Measurements from ENCODE around the gene ZNF431. TPM values are rescaled to one million over a fixed set of nuclear protein-coding genes. Genes with fewer than 3 reads are reported as not detected.

The ZNF431 gene
- 16.2 and 19.7 TPM in 2 replicates for total RNA-seq
- 20.1 TPM for polyA plus RNA-seq (2012)

GRCh38 chr19:21141787-21142464, at the start of gene ZNF431:
Gene ZNF431 (plus strand): TSS chr19:21142040. CDS start chr19:21142184, 144 bp downstream.
- DNase-seq (ENCODE audit: low read depth), result peak; percentile 99

- DNase-seq (ENCODE audit: low read depth), result peak; percentile 80
Observed at GRCh38 chr19:21092109-21092508, 49.7 kb upstream of the ZNF431 start.

GRCh38 chr19:21094347-21095025, 47.4 kb upstream of the ZNF431 start:
- peak; percentile 65 for DNase-seq (ENCODE audit: low read depth)

GRCh38 chr19:21098291-21098690, 43.5 kb upstream of the ZNF431 start:
- DNase-seq (ENCODE audit: low read depth), result no peak

- DNase-seq (ENCODE audit: low read depth), result no peak
Observed at GRCh38 chr19:21101521-21102242, 40.2 kb upstream of the ZNF431 start.

- DNase-seq (ENCODE audit: low read depth), result peak; percentile 48
Observed at GRCh38 chr19:21109116-21109515, 32.7 kb upstream of the ZNF431 start.

GRCh38 chr19:21110183-21110582, 31.7 kb upstream of the ZNF431 start:
- DNase-seq (ENCODE audit: low read depth), result no peak

- no peak for DNase-seq (ENCODE audit: low read depth)
Observed at GRCh38 chr19:21115430-21115829, 26.4 kb upstream of the ZNF431 start.

GRCh38 chr19:21117041-21117907, 24.6 kb upstream of the ZNF431 start:
- no peak for DNase-seq (ENCODE audit: low read depth)

GRCh38 chr19:21126078-21126477, 15.8 kb upstream of the ZNF431 start:
- no peak for DNase-seq (ENCODE audit: low read depth)

GRCh38 chr19:21127001-21127400, 14.8 kb upstream of the ZNF431 start:
- no peak for DNase-seq (ENCODE audit: low read depth)

- no peak for DNase-seq (ENCODE audit: low read depth)
Observed at GRCh38 chr19:21127898-21128297, 13.9 kb upstream of the ZNF431 start.

- DNase-seq (ENCODE audit: low read depth), result no peak
Observed at GRCh38 chr19:21128901-21129698, 12.7 kb upstream of the ZNF431 start.

- no peak for DNase-seq (ENCODE audit: low read depth)
Observed at GRCh38 chr19:21130097-21130775, 11.6 kb upstream of the ZNF431 start.

GRCh38 chr19:21133633-21134032, 8.2 kb upstream of the ZNF431 start:
- DNase-seq (ENCODE audit: low read depth), result no peak

GRCh38 chr19:21134934-21135366, 6.9 kb upstream of the ZNF431 start:
- no peak for DNase-seq (ENCODE audit: low read depth)

- DNase-seq (ENCODE audit: low read depth), result no peak
Observed at GRCh38 chr19:21135433-21135832, 6.4 kb upstream of the ZNF431 start.

GRCh38 chr19:21138130-21138529, 3.7 kb upstream of the ZNF431 start:
- no peak for DNase-seq (ENCODE audit: low read depth)

GRCh38 chr19:21141006-21141405, 834 bp upstream of the ZNF431 start:
- peak; percentile 53 for DNase-seq (ENCODE audit: low read depth)

GRCh38 chr19:21143428-21143827, 1.6 kb downstream of the ZNF431 start:
- DNase-seq (ENCODE audit: low read depth), result peak; percentile 14
